ENCODE results near the gene INMT.

The INMT gene

DNA sequence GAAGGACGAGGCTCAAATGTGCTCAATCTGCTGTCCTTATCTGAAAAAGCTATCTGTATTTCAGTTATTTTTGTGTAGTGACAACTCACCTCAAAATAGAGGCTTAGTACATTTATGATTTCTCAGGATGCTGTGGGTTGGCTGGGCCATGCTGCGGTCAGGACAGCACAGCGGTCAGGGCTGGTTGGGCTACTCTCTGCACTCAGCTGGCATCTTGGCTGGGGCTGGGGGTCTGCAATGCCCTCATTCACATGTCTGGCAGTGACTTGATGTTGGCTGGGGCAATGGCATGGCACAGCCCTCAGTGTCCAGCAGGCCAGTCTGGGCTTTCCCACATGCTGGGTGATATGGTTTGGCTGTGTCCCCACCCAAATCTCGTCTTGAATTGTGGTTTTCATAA is 15.6 kb upstream of the INMT start:
- Mint-ChIP-seq H3K27me3 (no peaks in the 10 kb centered on the region), H3K27ac (no peak overlapping the region), H3K4me1 (peaks cover 55% of the 10 kb centered on the region), H3K4me3 (no peak overlapping the region), H3K36me3 (peaks cover 1% of the 10 kb centered on the region), H3K9me3 (no peaks in the 10 kb centered on the region)

DNA sequence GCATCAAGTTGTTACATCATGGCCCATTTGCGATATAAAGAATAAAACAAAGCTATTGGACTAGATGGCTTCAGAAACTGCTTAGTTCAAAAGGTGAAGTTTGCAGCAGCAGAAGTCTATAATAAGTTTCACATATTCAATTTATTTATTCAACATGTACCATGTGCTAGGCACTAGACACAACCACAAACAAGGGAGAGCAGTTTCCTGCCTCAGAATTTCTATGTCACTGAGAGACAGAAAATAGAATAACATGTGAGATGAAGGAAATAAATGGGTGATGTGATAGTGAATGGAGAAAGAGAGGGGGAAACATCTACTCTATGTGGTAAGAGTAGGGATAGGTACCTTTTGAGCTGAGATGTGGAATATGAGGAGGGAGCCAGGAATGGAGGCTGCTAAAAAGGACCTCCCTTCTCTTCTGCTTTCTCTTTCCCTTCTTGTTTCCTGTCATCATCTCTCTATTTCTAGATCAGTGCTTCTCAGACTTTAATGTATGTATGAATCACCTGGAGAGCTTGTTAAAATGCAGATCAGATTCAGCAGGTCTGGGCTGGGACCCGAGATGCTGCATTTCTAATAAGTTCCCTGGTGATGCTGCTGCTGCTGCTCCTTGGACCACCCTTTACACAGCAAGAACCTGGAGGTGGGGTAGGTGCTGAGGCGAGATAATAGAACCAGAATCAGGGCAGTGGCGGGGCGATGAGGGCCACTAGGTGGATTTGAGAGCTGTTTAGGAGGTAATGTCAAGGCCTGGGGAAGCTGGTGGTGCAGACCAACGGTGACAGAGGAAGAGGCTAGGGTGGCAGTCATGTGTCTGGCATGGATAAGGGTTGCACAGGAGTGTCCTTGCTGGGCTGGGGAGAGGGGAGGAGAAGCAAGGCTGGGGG is 13.7 kb upstream of the INMT start:
- Mint-ChIP-seq H3K27me3 (no peaks in the 10 kb centered on the region), H3K9me3 (no peaks in the 10 kb centered on the region), H3K27ac (peak overlapping the region; percentile 97), H3K4me1 (peaks cover 41% of the 10 kb centered on the region), H3K4me3 (peak overlapping the region; percentile 61), H3K36me3 (no peaks in the 10 kb centered on the region)

DNA sequence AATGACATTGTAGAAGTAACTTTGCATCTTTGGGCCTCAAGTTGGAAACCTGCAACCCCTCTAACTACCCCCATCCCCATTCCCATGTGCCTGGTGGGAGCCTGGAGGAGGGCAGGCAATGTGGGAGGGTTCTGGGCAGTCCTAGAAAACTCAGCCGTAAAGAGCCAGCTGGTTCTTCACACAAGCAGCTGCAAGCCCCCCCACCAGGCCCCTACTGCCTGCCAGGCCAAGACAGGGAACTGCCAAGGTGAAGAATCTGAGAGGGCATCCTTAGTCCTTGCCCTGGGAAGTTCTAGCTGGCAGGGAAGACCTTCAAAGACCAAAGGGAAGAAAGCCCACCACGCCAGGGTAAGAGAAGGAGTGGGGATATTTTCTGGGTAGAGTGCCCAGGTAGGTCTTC is 12.2 kb upstream of the INMT start:
- Mint-ChIP-seq H3K4me3 (no peak overlapping the region), H3K27ac (no peak overlapping the region)

DNA sequence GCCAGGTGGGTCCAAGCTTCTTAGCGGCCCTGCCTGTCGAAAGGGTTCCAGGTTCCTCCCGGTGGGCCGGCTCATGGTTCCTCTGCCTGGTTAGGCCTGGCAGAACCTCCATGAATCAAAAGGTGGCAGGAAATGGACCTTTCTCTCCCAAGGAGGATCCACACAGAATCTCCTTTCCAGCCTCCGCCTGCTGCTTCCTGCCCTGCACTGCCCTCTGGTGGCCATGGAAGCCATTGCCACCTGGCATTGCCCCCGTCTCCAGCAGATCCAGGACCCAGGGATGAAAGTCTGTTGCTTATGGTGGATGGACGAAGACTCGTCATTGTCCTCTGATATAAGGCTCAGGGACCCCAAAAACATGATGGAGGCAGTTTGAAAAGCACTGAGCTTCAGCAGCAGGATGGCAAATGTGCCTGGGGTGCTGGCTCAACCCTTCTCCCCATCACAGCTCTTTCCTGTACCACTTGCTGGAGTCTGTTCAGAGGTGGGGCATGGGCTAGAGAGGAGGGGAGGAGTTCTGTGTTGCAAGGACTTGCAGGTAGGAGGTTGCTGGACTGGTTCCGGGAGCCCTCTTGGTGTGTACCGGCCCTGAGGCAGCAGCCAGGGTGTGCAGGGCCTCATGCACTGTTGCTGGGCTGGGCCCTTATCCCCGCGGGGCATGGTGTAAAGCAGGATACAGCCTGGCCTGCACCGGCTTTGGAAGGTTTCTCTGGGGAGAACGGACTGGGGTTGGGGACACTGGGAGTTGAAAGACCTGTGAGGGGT is 11.3 kb upstream of the INMT start:
- Mint-ChIP-seq H3K36me3 (no peaks in the 10 kb centered on the region), H3K27me3 (no peaks in the 10 kb centered on the region), H3K9me3 (no peaks in the 10 kb centered on the region), H3K4me3 (peak overlapping the region; percentile 7), H3K27ac (peak overlapping the region; percentile 30), H3K4me1 (peaks cover 34% of the 10 kb centered on the region)

More for the DNA sequence above, 12.2 kb upstream of the INMT start:
- Mint-ChIP-seq H3K27me3 (no peaks in the 10 kb centered on the region), H3K4me1 (peaks cover 39% of the 10 kb centered on the region), H3K9me3 (no peaks in the 10 kb centered on the region), H3K36me3 (no peaks in the 10 kb centered on the region)

DNA sequence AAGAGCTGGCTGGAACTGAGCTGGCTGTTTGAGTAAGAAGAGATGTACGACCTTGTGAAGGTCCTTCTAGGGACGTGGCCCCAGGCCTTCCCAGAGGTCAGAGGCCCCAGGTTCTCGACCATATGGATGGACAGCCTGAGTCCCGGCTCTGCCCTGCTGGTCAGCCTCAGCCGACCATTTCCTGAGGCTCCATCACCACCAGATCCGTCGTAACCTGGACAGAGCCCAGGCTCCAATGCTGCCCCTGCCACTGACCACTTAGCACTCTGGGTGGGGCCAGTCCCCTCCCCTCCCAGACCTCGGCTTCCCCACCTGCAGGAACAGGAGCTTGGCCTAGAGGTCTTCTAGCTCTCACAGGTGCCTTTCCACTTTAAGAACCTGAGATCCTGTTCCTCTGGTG is 10.6 kb upstream of the INMT start:
- no peak overlapping the region for H3K4me3 Mint-ChIP-seq
- no peaks in the 10 kb centered on the region for H3K36me3 Mint-ChIP-seq
- no peaks in the 10 kb centered on the region for H3K27me3 Mint-ChIP-seq
- no peaks in the 10 kb centered on the region for H3K9me3 Mint-ChIP-seq
- H3K4me1 Mint-ChIP-seq, result peaks cover 34% of the 10 kb centered on the region
- H3K27ac Mint-ChIP-seq, result no peak overlapping the region

DNA sequence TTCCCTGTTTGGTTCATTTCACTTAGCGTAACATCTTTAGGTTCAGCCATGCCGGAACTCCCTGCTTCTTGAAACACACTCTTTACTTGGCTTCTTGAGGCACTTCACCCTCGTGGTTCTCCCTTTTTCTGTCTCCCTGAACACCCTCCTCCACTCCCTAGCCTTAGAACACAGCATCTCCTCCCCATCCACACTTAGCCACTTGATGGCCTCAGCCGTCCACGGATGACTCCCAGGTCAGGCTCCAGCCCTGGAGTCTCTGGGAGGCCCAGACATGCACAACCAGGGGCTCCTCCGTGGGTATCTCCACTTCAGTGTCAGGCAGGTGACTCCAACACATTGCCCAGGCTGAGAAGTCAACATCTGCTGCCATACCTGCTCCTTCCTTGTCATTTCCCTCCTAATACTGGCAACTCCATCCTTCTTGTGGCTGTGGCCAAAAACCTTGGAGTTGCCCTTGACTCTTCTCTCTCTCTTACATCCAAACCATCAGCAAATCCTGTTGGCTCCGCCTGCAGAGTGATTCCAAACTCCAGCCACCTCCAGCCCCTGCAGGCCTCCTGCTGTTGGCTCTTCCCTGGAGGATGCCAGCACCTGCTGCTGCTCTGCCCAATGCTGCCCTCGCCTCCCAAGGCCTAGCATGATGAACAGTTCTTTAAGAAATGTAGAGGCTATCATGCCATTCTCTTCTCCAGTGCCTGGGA is 8.4 kb upstream of the INMT start:
- H3K36me3 Mint-ChIP-seq, result no peaks in the 10 kb centered on the region
- H3K4me3 Mint-ChIP-seq, result no peak overlapping the region

DNA sequence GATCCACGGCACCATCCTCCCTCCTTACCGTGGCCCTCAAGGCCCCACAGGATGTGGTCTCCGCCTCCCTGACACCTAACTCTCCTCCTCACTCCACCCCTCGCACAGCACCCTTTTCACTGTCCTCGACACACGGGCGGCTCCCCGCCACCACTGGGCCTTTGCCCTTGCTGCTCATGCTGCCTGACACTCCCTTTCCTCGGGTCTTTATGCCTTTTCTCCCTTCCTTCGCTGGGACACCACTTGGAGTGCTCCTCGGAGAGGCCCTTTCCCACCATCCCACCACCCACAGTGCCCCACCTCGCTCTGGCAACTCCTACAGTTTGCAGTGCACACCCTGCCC is 7.9 kb upstream of the INMT start:
- Mint-ChIP-seq H3K27me3 (no peaks in the 10 kb centered on the region), H3K4me1 (peaks cover 13% of the 10 kb centered on the region), H3K9me3 (no peaks in the 10 kb centered on the region), H3K36me3 (no peaks in the 10 kb centered on the region), H3K4me3 (no peak overlapping the region), H3K27ac (no peak overlapping the region)

More for the DNA sequence above, 8.4 kb upstream of the INMT start:
- Mint-ChIP-seq H3K27ac (no peak overlapping the region), H3K9me3 (no peaks in the 10 kb centered on the region), H3K27me3 (no peaks in the 10 kb centered on the region), H3K4me1 (peaks cover 18% of the 10 kb centered on the region)

DNA sequence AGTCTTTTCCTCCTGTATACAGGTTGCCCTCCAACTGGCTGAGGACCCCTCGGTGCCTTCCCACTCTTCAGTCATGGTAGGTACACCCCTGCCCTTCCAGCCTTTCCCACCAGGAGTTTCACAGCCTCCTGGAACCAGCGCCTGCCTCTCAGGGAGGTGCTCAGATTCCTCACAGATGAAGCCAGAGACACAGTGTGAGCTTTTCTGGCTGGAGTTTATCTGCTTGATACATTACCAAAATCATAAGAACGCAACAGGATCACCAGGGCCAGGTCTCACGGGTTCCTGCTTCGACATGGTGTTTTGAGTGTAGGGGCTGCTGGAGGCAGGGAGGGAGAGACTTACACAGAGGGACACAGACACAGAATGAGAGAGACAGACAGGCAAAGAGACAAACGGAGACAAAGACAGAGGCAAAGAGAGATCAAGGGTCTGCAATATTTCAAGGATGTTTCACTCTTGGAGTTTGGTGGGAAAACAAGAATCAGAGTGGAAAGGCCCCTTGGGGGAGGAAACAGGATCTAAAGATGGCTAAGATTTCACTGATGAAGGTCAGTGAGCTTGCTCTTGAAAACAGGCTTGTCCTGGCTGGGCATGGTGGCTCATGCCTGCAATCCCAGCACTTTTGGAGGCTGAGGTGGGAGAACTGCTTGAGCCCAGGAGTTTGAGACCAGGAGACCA is 6.5 kb upstream of the INMT start:
- Mint-ChIP-seq H3K27ac (no peak overlapping the region), H3K4me3 (no peak overlapping the region), H3K9me3 (no peaks in the 10 kb centered on the region), H3K27me3 (no peaks in the 10 kb centered on the region), H3K4me1 (peaks cover 3% of the 10 kb centered on the region), H3K36me3 (no peaks in the 10 kb centered on the region)

DNA sequence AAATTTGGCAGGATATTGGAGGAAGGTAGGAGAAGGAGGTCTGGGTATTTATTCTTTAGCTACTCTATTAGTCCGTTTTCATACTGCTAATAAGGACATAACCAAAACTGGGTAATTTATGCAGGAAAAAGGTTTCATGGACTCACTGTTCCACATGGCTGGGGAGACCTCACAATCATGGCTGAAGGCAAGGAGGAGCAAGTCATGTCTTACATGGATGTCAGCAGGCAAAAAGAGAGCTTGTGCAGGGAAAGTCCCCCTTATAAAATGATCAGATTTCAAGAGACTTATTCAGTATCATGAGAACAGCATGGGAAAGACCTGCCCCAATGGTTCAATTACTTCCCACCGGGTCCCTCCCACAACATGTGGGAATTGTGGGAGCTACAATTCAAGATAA is 1.9 kb upstream of the INMT start:
- Mint-ChIP-seq H3K27me3 (no peaks in the 10 kb centered on the region), H3K27ac (no peak overlapping the region), H3K9me3 (no peaks in the 10 kb centered on the region), H3K4me3 (no peak overlapping the region), H3K4me1 (no peaks in the 10 kb centered on the region), H3K36me3 (peaks cover 2% of the 10 kb centered on the region)

DNA sequence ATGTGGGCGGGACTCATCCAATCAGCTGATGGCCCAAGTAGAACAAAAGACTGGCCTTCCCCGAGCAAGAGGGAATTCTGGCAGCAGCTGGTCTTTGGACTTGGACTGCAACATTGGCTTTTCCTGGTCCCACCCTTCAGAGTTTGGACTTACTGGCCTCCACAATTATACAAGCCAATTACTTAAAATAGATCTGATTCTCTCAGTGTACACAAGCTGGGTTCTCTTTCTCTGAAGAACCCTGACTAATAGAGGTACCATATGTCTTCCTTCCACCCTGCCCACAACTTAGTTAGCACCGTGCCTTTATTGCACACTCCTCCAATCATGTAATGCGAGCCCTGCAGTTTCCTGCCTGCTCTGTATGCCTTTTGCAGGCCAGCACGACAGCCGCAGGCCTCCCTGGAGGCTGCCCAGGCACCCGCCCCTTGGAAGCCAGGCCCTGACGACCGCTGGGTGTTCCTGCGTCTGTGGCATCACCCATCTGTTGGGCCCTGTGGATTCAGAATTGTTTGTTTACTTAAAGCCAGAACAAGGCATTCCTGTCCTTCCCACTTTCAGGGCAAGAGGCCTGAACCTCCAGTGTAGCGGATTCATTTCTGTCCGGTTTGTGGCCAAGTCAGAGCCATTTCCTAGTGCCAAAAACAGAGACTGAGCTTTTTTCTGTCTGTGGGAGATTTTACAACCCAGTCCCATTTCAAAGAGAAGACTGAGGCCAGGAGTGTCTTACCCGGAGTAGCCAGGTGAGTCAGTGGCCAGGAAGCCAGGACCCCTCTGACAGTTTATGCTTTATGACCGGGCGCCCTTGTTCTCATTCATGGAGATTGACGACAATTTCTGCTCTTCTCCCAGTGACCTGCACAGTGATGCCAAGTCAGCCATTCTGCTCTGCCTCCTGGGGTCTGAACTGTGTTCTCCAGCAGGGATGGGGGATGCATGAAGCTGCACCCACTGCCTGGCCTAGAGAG is 968 bp upstream of the INMT start:
- Mint-ChIP-seq H3K4me3 (no peak overlapping the region), H3K27me3 (no peaks in the 10 kb centered on the region), H3K27ac (no peak overlapping the region), H3K4me1 (no peaks in the 10 kb centered on the region), H3K36me3 (peaks cover 2% of the 10 kb centered on the region), H3K9me3 (no peaks in the 10 kb centered on the region)

DNA sequence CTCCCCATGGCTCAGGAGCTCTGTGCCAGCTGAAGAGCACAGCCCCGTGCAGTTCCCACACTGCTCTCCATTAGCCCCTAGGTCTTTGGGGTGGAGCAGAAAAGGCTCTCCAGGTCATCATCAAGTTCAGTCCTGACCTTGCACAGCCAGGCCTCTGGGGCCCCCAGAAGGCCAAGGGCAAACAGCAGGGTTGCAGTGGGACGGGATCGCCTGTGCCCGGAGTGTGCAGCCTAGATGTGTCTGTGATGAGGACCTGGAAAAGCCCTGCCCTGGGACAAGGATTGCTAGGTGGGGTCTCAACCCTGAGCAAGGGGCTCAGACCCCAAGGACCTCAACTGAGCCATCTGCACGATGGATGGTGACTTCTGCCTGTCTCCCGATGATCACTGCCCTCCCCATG is 549 bp downstream of the INMT start:
- no peaks in the 10 kb centered on the region for H3K4me1 Mint-ChIP-seq
- no peaks in the 10 kb centered on the region for H3K27me3 Mint-ChIP-seq
- H3K4me3 Mint-ChIP-seq, result no peak overlapping the region
- H3K36me3 Mint-ChIP-seq, result peaks cover 2% of the 10 kb centered on the region
- H3K27ac Mint-ChIP-seq, result no peak overlapping the region
- no peaks in the 10 kb centered on the region for H3K9me3 Mint-ChIP-seq

DNA sequence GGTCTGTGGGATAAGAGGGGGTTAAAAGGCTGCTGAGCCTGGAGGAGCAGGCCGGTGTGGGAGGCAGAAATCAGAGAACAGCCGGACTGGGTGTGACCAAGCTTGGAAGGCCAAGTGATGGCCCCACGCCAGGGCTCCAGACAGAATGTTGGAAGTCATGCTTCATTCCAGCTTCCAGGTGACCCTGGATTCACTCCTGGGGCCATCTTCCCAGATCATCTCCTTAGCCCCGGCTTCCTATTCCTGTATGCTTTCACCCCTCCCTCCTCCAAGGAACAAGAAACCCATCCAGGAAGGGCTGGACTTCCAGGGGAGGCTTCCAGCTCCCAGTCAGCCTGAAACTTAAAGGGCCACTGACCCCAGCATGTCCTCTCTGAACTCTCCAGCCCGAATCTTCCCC is 1.0 kb downstream of the INMT start:
- Mint-ChIP-seq H3K27ac (no peak overlapping the region), H3K9me3 (no peaks in the 10 kb centered on the region), H3K36me3 (peaks cover 2% of the 10 kb centered on the region), H3K4me1 (no peaks in the 10 kb centered on the region), H3K27me3 (no peaks in the 10 kb centered on the region), H3K4me3 (no peak overlapping the region)

DNA sequence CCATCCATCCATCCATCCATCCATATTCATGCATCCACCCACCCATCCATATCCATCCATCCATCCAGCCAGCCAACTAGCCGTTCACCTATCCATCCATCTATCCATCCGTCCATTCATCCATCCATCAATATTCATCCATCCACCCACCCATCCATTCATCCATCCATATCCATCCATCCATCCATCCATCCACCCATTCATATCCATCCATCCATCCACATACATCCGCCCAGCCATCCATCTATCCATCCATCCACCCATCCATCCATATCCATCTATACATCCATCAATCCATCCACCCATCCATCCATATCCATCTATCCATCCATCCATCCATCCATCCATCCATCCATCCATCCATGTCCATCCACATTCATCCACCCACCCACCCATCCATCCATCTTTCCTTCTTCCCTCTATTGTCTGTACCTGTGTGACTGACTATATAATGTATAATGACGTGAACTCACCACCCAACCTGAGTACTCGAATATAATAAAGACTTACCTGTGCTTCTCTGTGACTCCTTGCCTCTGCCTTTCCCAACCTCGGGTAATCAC is 2.5 kb downstream of the INMT start:
- peaks cover 2% of the 10 kb centered on the region for H3K36me3 Mint-ChIP-seq
- H3K27ac Mint-ChIP-seq, result no peak overlapping the region
- H3K4me3 Mint-ChIP-seq, result no peak overlapping the region
- H3K4me1 Mint-ChIP-seq, result no peaks in the 10 kb centered on the region
- H3K27me3 Mint-ChIP-seq, result no peaks in the 10 kb centered on the region
- no peaks in the 10 kb centered on the region for H3K9me3 Mint-ChIP-seq

DNA sequence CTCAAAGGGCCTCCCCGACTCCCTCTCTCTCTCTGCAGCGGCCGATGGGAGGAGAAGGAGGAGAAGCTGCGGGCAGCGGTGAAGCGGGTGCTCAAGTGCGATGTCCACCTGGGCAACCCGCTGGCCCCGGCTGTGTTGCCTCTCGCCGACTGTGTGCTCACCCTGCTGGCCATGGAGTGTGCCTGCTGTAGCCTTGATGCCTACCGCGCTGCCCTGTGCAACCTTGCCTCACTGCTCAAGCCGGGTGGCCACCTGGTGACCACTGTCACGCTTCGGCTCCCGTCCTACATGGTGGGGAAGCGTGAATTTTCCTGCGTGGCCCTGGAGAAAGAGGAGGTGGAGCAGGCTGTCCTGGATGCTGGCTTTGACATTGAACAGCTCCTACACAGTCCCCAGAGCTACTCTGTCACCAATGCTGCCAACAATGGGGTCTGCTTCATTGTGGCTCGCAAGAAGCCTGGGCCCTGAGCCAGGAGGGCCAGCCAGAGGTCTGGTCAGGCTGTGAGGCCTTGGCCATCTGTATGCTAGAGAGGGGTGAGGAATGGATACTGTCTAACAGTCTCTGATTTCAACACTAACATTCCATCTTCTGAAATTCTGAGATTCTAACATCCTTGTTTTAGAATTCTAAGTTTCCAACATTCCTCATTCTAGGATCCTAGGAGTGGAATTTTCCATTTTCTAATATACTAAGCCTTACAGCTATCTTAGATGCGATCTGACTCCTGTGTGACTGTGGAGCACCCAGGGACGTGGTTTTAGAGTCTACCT is 3.6 kb downstream of the INMT start:
- no peaks in the 10 kb centered on the region for H3K9me3 Mint-ChIP-seq
- no peak overlapping the region for H3K27ac Mint-ChIP-seq
- H3K27me3 Mint-ChIP-seq, result no peaks in the 10 kb centered on the region
- no peak overlapping the region for H3K4me3 Mint-ChIP-seq
- peaks cover 1% of the 10 kb centered on the region for H3K36me3 Mint-ChIP-seq
- no peaks in the 10 kb centered on the region for H3K4me1 Mint-ChIP-seq

Measured in activated naive CD4-positive, alpha-beta T cell treated with anti-CD3 and anti-CD28 coated beads, Interleukin-2, amount 50 U/mL, for 24 hours (primary cell).